Esophagus muscularis mucosa (tissue), 4 donors: ENCODE results near the gene ZBED1.

ENCODE experiments used
- CTCF ChIP-seq, 3 experiments: fragments of 200-600 bp in 2 of 3; fragments of 450-650 bp in 1 of 3; sonication (generic) in 2 of 3; IDR thresholded peaks; one replicate each; pipeline ENCODE4 v1.5.1; 2017 to 2019; ENCODE audit warnings: antibody characterized with exemption in 3 of 3, mild to moderate bottlenecking in 2 of 3, moderate library complexity in 1 of 3
- EP300 ChIP-seq: sonication (generic); formaldehyde crosslinking; IDR thresholded peaks from one replicate; pipeline ENCODE4 v1.6.1; 2017; ENCODE audit warnings: antibody characterized with exemption
- POLR2A ChIP-seq: fragments of 450-650 bp; IDR thresholded peaks from one replicate; pipeline ENCODE4 v1.6.1; 2017; ENCODE audit warnings: antibody characterized with exemption, moderate library complexity, mild to moderate bottlenecking, low read depth
- POLR2AphosphoS5 ChIP-seq, 2 donors: sonication (generic); formaldehyde crosslinking; IDR thresholded peaks; one replicate each; pipeline ENCODE4 v1.6.1; 2017; ENCODE audit warnings: antibody characterized with exemption in 2 of 2

DNA sequence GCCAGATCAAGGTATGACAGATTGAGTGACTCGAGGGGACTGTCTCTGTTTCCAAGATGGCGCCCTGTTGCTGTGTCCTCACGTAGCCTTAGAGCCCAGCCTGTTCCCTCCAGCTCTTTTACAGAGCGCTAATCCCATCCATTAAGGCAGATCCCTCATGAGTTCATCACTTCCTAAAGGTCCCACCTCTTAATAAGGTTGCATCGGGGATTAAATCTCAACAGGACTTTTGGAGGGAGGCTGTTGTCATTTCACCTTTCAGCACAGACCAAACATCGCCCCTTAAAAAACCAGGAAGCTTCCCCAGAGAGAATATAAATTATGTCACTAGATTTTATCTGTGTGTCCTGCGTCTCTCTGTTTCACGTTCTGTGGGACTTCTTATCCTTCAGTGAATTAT, 32.6 kb upstream of the ZBED1 start:
- TF ChIP-seq CTCF (IDR thresholded peaks at IDR 0.05) = no peak
- no peak for TF ChIP-seq EP300
- no peak for TF ChIP-seq POLR2A
- no peak for TF ChIP-seq POLR2AphosphoS5 (IDR thresholded peaks at IDR 0.05)
